ENCODE measurements around the gene NAA10. TPM values are rescaled to one million over a fixed set of nuclear protein-coding genes. Genes with fewer than 3 reads are reported as not detected.

The NAA10 gene
- total RNA-seq, 1 experiment from 2014 or later = 136 TPM

GRCh38 chrX:153911798-153912197 lies 23.0 kb downstream of the NAA10 start:
- no peak for DNase-seq (ENCODE audit: extremely low read depth, low read depth)

- no peak for DNase-seq (ENCODE audit: extremely low read depth, low read depth)
Observed at GRCh38 chrX:153910446-153910845, 24.4 kb downstream of the NAA10 start.

- DNase-seq (ENCODE audit: extremely low read depth, low read depth) = no peak
Observed at GRCh38 chrX:153909980-153910360, 24.9 kb downstream of the NAA10 start.

- no peak for DNase-seq (ENCODE audit: extremely low read depth, low read depth)
Observed at GRCh38 chrX:153909024-153909979, 25.5 kb downstream of the NAA10 start.

- no peak for DNase-seq (ENCODE audit: extremely low read depth, low read depth)
Observed at GRCh38 chrX:153908219-153908860, 26.5 kb downstream of the NAA10 start.

- no peak for DNase-seq (ENCODE audit: extremely low read depth, low read depth)
Observed at GRCh38 chrX:153907456-153907855, 27.4 kb downstream of the NAA10 start.

- DNase-seq (ENCODE audit: extremely low read depth, low read depth) = no peak
Observed at GRCh38 chrX:153906126-153906917, 28.5 kb downstream of the NAA10 start.

GRCh38 chrX:153905481-153906095 lies 29.2 kb downstream of the NAA10 start:
- DNase-seq (ENCODE audit: extremely low read depth, low read depth) = no peak

- no peak for DNase-seq (ENCODE audit: extremely low read depth, low read depth)
Observed at GRCh38 chrX:153903991-153904957, 30.6 kb downstream of the NAA10 start, which contains the start of gene AVPR2. TSS of gene AVPR2 (plus strand) at chrX:153904673. CDS start at chrX:153905146, 473 bp downstream.

- no peak for DNase-seq (ENCODE audit: extremely low read depth, low read depth)
Observed at GRCh38 chrX:153903238-153903980, 31.4 kb downstream of the NAA10 start.

- DNase-seq (ENCODE audit: extremely low read depth, low read depth) = no peak
Observed at GRCh38 chrX:153902385-153902784, 32.5 kb downstream of the NAA10 start.

- no peak for DNase-seq (ENCODE audit: extremely low read depth, low read depth)
Observed at GRCh38 chrX:153901753-153902140, 33.1 kb downstream of the NAA10 start.

- no peak for DNase-seq (ENCODE audit: extremely low read depth, low read depth)
Observed at GRCh38 chrX:153900831-153901752, 33.7 kb downstream of the NAA10 start.

GRCh38 chrX:153897899-153898298 lies 36.9 kb downstream of the NAA10 start:
- no peak for DNase-seq (ENCODE audit: extremely low read depth, low read depth)

GRCh38 chrX:153889123-153889522 lies 45.7 kb downstream of the NAA10 start:
- DNase-seq (ENCODE audit: extremely low read depth, low read depth) = no peak

- DNase-seq (ENCODE audit: extremely low read depth, low read depth) = no peak
Observed at GRCh38 chrX:153888344-153888743, 46.5 kb downstream of the NAA10 start.

GRCh38 chrX:153887385-153887784 lies 47.5 kb downstream of the NAA10 start:
- DNase-seq (ENCODE audit: extremely low read depth, low read depth) = no peak

- no peak for DNase-seq (ENCODE audit: extremely low read depth, low read depth)
Observed at GRCh38 chrX:153886915-153887314, 47.9 kb downstream of the NAA10 start.
